NCI-H1417 (cell line): ENCODE data around the gene IL1RL1.

Source experiments
- DNase-seq, 3 experiments: peaks; one replicate each; lab custom pipeline; 2025; lab: John Stamatoyannopoulos, UW

IL1RL1 gene

DNA sequence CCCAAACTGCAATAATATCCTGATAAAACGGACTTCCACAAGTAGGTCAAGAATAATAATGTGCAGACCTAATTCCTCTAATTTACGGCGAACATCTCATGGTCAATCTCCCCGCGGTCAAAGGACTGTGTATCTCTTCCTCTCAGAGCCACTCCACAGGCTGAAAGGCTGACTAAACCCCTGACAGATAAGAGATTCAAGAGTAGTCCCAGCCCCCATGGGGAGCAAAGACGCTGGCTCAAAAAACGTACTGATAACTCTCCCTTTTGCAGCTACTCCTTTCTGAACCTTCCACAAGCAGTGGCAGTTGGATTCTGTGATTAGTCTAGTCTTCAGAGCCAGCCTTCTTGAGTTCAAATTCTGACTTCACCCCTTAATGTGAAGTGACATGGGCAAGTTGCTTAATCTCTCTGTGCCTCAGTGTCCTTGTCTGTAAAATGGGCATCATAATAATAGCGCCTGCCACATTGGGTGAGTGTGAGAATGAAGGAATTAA is 24.6 kb downstream of the IL1RL1 start:
- DNase-seq: no peak

DNA sequence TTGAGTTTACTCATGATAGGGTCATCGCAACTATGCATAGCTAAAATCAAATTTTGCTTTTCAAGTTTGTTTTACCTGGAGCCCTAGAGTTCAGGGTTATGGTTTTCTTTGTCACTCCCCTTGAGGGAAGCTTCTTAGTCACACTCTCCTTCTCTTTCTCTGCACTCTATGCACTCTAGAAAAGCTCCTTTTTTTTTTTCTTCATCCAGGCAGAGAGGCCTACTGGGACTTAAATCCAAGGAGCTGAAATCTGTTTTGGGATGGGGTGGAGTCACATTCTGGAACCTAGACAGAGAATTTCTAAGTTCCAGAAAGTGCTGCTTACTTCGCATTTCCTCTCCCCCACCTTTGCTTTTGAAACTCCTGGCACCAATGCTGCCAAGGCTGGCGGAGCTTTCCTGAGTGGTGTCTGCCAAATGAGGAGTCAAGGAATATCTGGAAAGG is 25.2 kb downstream of the IL1RL1 start:
- no peak for DNase-seq

DNA sequence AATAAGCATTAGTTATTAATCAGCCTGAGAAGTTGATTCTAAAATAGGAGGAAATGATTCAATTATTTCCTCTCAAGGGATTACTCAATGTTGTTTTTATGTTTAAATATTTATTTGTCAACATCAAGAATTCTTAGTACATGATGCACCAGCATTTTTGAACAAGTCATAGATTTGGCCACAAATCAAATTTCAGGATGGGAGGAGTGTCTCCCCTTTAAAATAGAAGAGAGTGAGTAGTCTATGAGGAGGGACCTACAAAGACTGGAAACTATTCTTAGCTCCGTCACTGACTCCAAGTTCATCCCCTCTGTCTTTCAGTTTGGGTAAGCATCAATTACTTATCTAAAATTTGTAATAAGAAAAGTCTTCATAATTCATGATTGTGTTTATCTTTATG is 25.6 kb downstream of the IL1RL1 start:
- no peak for DNase-seq

DNA sequence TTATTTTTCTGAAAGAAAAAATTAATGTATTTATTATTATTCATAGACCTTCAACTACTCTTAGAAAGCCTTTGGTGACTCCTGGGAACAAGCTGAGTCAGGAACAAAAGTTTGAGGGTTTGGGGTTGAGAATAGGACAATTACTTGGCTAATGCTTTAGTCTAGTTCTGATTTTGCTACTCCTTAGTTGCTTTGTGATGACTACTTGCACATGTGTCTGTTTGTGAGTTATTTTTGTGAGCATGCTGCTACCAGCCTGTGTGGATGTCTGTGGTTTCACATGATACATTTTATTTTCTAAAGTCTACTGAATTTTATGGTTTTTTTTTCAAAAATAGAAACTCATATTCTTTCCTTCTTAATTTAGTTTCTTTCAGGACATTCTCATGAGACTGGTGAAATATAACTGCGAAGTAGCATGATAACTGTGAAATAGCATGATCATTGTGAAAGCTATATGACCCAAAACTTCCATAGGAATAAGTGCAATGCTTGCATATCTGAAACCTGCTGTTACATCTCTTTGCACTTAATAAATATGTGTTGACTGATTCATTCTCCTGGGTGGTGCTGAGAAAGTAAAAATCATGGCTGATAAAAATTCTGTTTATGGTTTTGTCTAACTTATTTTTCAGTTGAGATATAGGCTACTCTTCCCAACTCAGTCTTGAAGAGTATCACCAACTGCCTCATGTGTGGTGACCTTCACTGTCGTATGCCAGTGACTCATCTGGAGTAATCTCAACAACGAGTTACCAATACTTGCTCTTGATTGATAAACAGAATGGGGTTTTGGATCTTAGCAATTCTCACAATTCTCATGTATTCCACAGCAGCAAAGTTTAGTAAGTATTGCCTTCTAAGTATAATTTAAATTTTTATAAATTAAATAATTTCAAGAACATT is 26.4 kb downstream of the IL1RL1 start:
- no peak for DNase-seq

DNA sequence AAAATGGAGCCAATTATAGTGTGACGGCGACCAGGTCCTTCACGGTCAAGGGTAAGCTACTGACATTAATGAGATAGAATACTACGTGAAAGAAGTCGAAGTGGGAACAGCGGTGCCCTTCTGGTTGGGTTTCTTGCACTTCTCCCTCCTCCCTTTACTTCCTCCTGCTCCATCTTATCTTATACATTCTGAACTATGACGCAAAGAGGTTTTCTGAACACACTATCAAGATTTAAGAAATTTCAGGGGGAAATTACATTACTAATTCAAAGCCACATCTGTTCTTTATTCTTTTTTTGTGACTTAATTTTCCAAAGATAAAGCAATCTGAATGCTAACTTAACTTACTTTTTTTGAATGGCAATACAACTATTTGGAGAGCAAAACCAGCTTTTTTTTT is 29.4 kb downstream of the IL1RL1 start:
- no peak for DNase-seq

DNA sequence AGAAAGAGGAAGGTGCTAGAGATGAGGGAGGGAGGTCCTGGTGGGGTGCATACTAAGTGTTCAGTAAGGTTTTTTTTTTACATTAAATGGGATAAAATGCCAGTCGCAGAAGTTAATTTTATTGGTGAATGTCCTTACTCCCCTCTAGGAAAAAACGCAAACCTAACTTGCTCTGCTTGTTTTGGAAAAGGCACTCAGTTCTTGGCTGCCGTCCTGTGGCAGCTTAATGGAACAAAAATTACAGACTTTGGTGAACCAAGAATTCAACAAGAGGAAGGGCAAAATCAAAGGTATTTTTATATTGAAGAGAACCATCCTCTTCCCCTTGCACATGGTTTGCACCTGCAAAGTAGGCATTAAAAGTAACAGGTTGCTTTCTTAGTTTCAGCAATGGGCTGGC is 31.5 kb downstream of the IL1RL1 start:
- DNase-seq: no peak

DNA sequence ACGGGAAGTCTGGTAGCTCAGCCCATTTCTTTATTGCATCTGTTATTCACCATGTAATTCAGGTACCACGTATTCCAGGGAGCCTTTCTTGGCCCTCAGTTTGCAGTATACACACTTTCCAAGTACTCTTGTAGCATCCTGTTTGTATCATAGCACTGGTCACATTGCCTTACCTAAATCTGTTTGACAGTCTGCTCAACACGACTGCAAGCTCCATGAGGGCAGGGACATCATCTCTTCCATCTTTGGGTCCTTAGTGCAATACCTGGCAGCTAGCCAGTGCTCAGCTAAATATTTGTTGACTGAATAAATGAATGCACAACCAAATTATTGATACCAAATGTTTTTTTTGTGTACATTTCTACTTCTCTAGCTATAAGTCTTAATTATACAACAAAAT is 33.0 kb downstream of the IL1RL1 start:
- no peak for DNase-seq

DNA sequence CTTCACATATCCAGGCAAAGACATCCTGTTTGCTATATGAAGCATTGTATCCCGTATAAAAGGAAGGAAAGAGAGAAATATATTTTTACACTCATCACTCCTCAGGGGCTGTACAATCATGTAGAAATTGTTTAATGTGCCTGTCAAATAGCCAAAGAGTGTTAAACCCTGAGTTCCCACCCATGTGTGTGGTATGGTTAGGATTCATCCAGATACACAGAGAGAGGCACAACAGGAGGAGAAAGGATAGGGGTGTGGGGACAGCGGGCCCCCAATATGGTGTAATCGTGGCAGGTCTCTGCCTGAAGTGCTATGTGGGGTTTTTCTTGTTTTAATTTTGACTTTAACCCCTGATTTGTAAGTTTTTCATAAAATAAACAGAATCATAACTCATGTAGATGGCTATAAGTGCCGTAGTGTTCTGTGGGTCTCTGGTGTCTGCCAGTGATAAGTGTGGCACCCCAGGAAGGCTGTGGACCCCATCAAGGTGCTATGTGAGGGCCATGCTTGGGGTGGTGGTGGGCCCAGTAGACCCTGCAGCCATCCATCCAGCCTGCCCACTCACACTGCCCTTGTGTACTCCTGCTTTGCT is 34.1 kb downstream of the IL1RL1 start:
- DNase-seq: no peak

DNA sequence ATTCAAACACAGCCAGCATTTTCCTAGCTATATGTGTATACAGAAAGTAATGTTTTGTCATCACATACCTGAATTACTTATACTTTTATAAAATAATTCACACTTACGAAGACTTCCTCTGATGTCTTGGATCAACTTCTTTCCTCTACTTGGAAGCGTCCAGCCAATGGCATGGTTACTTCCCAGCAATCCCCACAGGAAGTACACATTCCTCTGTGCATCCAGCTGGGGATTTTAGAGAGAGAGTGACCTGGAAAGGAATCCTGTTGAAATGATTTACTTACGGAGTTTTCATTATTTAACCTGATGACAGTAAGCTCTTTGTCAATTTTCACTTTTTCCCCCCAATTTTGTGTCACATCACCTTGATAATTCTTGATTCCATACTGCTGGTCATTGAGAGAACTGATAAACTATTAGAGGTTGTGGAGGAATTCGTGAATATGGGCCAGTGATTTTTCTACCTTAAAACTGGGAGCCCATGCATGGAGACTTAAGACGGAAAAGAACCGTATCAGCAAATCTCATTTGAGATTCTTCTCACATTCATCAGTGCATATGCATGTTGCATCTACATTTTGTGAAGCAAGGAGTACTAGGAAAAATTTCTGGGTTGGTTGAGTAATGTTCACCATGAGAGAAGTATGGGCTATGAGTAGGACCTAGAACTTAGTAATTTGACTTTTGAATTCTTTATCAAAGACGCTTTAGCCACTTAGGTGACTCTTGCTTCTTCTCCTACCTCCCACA is 35.2 kb downstream of the IL1RL1 start:
- no peak for DNase-seq

DNA sequence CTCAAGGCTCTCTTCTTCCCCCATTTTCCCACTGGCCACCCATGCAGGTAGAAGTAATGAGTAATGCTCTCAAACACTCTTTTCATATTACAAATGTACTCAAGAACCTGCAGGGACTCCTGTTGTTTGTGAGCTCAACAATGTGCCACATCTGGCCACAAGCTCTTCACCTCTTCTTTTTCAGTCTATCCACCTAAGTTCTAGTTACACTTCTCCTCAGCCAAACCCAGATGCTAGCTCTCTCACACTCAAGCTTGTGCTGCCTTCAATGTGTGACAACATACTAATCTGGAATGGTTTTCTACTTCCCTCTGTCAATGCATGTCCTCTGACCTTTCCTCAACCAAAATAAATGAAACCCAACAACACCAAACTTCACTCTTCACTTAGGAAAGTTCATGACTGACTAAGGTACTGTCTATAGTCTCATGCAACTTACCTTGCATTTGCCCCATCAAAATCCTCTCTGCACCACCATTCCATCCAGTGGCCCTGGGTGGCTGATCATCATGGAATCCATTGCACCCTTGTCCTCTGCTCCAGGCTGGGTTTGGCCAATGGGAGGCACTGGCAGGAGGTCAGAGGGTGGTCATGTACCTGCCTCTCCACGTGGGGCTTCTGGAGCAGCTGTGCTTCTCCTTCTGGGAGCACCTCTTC is 38.9 kb downstream of the IL1RL1 start:
- no peak for DNase-seq

DNA sequence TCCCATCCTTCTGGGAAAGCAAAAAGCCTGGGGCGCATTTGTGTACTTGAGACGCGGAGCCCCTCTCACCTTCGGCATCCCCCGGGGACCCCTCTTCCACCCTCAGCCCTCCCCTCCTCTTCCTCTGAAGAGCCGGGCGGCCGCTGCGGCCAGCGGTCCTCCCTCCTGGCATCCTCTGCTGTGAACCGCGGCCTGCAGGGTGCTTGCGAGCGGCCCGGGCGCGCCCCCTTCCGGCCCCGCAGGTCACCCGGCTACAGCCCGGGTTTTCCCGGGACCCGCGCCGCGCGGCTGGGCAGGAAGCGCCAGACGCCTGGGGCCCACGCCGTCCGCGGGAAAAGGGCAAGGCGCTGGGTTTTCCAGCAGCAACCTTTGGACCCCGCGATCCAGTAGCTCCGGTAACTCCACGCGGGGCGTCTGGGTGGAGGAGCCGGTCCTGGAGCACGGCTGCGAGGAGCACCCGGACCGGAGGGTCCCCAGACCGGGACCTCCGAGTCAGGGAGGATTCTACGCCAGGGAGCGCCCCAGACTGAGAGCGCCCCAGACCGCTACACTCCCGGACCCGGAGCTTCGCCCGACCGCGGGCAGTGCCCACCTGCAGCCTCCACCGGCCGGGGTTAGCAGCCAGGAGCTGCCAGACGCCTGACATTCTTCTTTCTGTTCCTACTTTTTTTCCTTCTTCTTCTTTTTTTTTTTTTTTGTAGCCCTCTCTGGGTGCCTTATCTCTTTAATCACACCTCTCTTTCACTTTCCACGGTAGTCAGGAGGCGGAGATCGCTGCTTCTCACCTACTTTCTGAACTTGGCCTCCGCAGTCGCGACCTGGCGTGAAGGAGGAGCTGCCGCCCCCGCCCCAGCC is 44.4 kb downstream of the IL1RL1 start, which contains the start of gene IL18R1:
TSS of gene IL18R1 (plus strand) at position 271 of the 855 bp plus-strand sequence. CDS start 6,865 bp downstream, outside the sequence.
- DNase-seq: peak in 2 of 3 experiments; percentile 38 to 48

DNA sequence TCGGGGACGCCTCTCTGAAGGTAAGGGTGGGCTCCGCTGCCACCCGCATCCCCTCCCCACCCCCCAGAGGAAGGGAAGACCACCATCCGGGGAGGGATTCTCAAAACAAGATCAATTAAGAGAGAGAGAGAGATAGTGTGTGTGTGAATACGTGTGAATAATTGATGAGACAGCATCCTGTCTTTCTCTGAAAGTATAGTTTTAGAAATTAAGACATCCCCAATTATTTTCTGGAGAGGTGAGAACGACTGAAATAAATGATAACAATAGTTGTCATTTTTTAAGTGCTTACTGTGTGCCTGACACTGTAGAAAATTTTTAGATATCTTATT is 45.0 kb downstream of the IL1RL1 start:
- DNase-seq: no peak

DNA sequence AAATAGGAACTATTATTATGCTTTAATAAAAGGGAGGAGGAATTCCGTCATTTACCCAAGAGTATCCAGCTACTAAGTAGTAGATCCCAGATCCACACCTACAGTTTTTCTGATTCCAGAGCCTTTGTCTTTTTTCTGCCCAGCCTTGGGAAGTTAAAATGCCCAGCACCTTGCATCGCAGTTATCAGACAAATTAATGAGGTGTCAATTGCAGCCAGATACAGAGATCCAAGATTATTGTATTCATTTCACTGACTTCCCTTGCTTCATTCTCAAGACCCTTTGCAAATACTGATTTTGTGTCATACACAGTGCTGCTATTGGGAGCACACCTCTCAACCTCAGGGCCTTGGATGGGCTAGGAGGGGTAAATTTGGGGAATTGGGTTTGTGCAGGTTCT is 45.4 kb downstream of the IL1RL1 start:
- DNase-seq: no peak

DNA sequence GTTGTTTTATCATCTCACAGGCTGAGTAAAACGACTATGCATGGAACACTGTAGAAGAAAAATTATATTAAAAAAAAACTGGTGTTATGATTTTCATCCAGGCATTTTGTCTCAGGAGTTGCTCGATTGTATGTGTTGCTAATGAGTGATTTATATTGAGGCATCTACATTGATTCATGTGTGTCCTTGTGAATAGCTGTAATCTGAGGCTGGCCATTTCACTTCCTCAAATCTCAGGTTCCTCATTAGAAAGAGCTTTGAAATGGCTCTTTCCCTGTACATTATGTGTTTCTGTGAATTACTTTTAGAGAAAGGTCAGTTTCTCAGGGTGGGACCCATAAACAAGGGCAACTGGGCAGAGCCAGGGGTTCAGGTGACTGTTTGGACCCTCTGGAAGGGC is 46.6 kb downstream of the IL1RL1 start:
- DNase-seq: no peak

DNA sequence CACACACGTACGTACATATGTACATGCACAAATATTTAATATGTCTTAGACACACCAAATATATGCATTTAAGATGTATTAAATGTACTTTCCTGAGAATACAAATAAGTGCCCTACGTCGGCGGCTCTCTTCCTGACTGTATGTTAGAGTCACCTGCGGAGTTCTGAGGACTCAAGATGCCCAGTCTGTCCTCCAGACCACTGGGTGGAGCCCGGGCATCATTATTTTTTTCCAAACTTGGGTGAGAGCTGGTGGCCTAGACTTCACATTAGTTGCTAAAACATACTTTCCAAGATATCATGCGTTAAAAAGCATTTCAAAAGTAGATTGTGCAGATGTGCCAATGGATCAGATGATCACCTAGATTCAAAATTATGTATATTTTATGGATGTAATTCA is 47.1 kb downstream of the IL1RL1 start:
- DNase-seq: no peak

DNA sequence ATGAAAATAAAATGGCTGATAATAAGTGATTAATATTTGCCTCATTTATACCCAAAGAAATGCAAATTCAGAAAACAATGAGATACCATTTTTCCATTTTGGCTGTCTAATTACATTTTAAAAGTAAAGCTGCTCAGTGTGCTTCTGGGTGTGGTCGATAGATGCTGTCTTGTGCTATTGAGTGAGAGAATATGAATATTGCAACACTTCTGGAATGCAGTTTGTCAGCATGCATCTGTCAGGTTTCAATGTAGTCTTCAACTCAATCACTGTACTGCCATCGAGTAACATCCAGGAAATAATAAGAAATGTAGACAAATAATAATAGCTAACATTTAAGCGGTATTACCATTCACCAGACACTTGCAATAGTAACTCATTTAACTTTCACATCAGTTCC is 48.2 kb downstream of the IL1RL1 start:
- no peak for DNase-seq

DNA sequence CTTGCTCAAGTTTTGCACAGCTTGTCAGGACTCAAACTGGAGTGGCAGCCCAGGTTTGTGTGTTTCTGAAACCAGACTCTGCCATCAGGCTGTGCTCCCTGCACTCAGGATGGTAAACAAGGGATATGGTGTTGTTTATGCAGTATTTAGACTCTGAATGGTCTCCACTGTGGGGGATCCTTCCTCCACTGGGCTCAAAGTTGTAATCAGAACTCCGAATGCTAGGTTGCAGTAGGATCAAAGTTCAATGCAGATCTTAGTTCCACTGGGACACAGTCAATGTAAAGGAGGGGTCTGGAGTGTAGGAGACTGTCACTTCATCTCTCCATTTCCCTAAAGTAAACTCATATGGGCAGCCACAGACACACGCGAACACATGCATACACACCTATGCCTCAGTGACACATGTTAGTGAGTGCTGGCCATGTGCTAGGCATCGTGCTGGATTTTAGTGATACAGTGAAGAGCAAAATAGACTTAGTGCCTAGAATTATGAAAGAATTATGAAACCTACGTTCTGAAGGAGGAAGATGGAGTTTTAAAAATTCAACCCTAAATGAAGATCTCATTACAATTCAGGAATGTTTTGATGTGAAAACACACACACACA is 50.4 kb downstream of the IL1RL1 start:
- no peak for DNase-seq

DNA sequence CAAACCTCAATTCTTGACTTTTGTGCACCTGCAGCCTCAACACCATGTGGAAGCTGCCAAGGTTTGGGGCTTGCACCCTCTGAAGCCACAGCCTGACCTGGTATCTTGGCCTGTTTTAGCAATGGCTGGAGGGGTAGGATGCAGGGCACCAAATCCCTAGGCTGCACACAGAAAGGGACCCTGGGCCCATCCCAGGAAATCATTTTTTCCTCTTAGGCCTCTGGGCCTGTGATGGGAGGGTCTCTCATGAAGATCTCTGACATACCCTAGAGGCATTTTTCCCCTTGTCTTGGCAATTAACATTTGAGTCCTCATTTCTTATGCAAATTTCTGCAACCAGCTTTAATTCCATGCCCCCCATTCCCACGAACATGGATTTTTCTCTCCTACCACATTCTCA is 54.4 kb downstream of the IL1RL1 start:
- no peak for DNase-seq

DNA sequence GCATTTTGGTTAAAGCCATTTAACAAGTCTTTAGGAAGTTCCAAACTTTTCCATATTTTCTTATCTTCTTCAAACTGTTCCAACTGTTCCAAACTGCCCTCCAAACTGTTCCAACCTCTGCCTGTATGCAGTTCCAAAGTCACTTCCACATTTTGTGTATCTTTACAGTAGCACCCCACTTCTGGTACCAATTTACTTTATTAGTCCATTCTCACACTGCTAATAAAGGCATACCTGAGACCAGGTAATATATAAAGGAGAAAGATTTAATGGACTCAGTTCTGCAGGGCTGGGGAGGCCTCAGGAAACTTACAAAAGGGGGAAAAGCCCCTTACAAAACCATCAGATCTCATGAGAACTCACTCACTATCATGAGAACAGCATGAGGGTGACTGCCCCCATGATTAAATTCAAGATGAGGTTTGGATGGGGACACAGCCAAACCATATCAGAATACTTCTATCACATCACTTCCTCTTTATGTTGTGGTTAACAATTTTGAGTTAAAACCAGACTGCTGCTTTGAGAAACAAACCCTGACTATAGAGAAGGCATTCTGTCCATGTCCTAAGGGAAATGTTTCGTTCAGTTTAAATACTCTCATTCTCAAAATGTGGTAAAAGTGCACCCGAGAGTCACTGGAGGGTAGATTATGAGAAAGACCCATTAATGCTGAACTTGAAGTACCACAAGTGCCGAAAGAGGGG is 55.2 kb downstream of the IL1RL1 start:
- no peak for DNase-seq

DNA sequence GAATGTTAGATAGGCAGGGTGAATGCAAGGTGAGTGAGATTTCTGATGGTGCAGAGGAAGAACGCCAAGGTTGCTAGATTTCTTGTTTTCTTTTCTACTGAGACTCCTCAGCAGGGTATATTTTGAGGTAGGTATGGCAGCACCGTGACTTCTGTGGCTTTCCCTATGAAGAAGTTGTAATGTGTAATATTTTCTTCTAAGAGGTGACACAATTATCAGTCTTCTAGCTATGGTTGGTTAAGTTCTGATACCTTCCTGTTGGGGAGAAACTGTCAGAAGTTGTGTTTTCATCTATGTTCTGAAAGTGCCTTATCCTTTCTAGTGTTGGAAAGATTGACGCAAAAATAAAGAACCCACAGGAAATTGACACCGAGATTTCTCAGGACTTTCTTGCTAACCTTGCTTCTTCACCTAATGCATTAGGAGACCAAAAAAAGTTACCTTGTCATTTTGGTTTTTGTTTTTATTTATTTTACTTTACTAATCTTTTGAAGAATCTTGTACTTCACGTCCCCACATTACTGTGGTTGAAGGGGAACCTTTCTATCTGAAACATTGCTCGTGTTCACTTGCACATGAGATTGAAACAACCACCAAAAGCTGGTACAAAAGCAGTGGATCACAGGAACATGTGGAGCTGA is 56.1 kb downstream of the IL1RL1 start:
- DNase-seq: no peak
